Activated CD8-positive, alpha-beta T cell treated with anti-CD3 and anti-CD28 coated beads, Interleukin-2, amount 10 ng/mL, durations not matched to agents 7 days and 5 days (primary cell): ENCODE results near the gene EFCAB14. TPM values are rescaled to one million over a fixed set of nuclear protein-coding genes. Genes with fewer than 3 reads are reported as not detected.
"Not testable (repeated sequence)": the region's sequence is repeated elsewhere in the genome, so short reads cannot be mapped to it uniquely, and the experiment has no call there.

Experiments
- ATAC-seq: fragments of 150-1000 bp; cut with Tn5 transposase; one replicate; pipeline ENCODE4 v1.10.0; 2021; ENCODE audit warnings: moderate library complexity
- CTCF ChIA-PET: fragments of 350-600 bp; sonication (Branson Sonifier 250); formaldehyde crosslinking; loops from one replicate; lab custom pipeline; 2021; ENCODE audit warnings: antibody characterized with exemption; lab: Charles Lee
- POLR2A ChIA-PET: fragments of 350-600 bp; sonication (Branson Sonifier 250); formaldehyde crosslinking; loops from one replicate; lab custom pipeline; 2021; ENCODE audit warnings: antibody characterized with exemption; lab: Charles Lee
- DNase-seq: peaks from one replicate; pipeline ENCODE4 v3.0.0-alpha.2; 2020
- H3K27ac Mint-ChIP-seq: one replicate; pipeline ENCODE4 v1.8.0; 2021; ENCODE audit warnings: mild to moderate bottlenecking, mixed read lengths
- H3K27me3 Mint-ChIP-seq: one replicate; pipeline ENCODE4 v1.8.0; 2021; ENCODE audit warnings: low read depth, mixed read lengths
- H3K36me3 Mint-ChIP-seq: one replicate; pipeline ENCODE4 v1.8.0; 2021; ENCODE audit warnings: low read depth, mixed read lengths
- H3K4me1 Mint-ChIP-seq: one replicate; pipeline ENCODE4 v1.8.0; 2021; ENCODE audit warnings: low read depth, mixed read lengths
- H3K4me3 Mint-ChIP-seq: one replicate; pipeline ENCODE4 v1.8.0; 2021; ENCODE audit warnings: mild to moderate bottlenecking, mixed read lengths
- H3K9me3 Mint-ChIP-seq: one replicate; pipeline ENCODE4 v1.8.0; 2022; ENCODE audit warnings: mixed read lengths; ENCODE audit not compliant: insufficient read depth
- total RNA-seq, 2 experiments: library from RNA; stranded (reverse); gene quantifications; one replicate each; pipeline ENCODE4 v1.2.3, GENCODE V29; 2021

The EFCAB14 gene
- total RNA-seq, 2 experiments from 2014 or later = 81.4 to 85.1 TPM

DNA sequence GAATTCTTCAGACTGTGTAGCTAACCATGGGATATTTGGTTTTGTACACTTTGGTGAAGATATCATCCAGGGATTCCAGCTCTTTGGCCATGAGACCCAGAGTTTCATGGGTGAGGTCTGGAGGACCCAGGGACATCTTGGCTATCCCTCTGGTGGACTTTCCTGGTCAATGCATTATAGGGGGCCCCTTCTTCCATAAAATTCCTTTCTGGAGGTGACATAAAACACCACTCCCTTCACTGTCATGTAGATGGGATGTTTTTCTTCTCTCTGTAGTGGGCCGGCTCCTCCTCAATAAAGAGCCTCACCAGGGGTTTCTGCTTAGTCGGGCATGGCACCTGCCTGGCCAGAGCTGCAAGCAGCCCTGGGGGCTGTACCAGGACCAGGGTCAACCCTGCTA is 52.9 kb downstream of the EFCAB14 start:
- ChIA-PET CTCF (interaction anchor here (0.9 to 2.5 kb wide), 3 partner anchors 10 to 50 kb away, joined by 3 to 15 read pairs (median 3); no protein-coding TSS in a partner anchor), POLR2A (no interaction called here)
- H3K27ac Mint-ChIP-seq = no peak overlapping the region
- H3K4me1 Mint-ChIP-seq = peaks cover 15% of the 10 kb centered on the region
- H3K27me3 Mint-ChIP-seq = no peaks in the 10 kb centered on the region
- no peak for ATAC-seq
- H3K9me3 Mint-ChIP-seq = no peaks in the 10 kb centered on the region
- no peak overlapping the region for H3K4me3 Mint-ChIP-seq
- H3K36me3 Mint-ChIP-seq = peaks cover 21% of the 10 kb centered on the region
- no peak for DNase-seq

DNA sequence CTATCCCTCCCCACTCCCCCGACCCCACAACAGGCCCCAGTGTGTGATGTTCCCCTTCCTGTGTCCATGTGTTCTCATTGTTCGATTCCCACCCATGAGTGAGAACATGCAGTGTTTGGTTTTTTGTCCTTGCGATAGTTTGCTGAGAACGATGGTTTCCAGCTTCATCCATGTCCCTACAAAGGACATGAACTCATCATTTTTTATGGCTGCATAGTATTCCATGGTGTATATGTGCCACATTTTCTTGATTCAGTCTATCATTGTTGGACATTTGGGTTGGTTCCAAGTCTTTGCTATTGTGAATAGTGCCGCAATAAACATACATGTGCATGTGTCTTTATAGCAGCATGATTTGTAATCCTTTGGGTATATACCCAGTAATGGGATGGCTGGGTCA is 56.0 kb downstream of the EFCAB14 start:
- H3K9me3 Mint-ChIP-seq, H3K4me3 Mint-ChIP-seq, H3K27me3 Mint-ChIP-seq, H3K27ac Mint-ChIP-seq, DNase-seq, ATAC-seq, CTCF ChIA-PET, POLR2A ChIA-PET: not testable (repeated sequence)
- peaks cover 21% of the 10 kb centered on the region for H3K4me1 Mint-ChIP-seq
- peaks cover 27% of the 10 kb centered on the region for H3K36me3 Mint-ChIP-seq

DNA sequence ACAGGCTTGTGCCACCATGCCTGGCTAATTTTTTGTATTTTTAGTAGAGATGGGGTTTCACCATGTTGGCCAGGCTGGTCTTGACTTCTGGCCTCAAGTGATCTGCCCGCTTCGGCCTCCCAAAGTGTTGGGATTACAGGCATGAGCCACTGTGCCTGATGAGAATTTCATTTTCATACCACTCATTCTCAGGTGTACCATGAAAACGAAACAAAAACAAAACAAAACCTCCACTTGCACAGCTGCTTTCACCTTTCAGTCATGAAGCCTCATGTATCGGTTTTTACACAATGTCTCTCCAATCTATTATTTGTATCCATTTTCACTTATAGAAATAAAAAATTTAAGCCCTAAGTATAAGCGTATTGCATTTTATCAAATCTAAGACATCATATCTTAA is 58.8 kb downstream of the EFCAB14 start:
- H3K4me3 Mint-ChIP-seq, H3K27ac Mint-ChIP-seq, H3K9me3 Mint-ChIP-seq, H3K27me3 Mint-ChIP-seq, POLR2A ChIA-PET, ATAC-seq, H3K4me1 Mint-ChIP-seq, DNase-seq: not testable (repeated sequence)
- H3K36me3 Mint-ChIP-seq = peaks cover 45% of the 10 kb centered on the region
- CTCF ChIA-PET = interaction anchor here (1.1 kb wide), 1 partner anchor 111 kb away, joined by 3 read pairs; no protein-coding TSS in a partner anchor

DNA sequence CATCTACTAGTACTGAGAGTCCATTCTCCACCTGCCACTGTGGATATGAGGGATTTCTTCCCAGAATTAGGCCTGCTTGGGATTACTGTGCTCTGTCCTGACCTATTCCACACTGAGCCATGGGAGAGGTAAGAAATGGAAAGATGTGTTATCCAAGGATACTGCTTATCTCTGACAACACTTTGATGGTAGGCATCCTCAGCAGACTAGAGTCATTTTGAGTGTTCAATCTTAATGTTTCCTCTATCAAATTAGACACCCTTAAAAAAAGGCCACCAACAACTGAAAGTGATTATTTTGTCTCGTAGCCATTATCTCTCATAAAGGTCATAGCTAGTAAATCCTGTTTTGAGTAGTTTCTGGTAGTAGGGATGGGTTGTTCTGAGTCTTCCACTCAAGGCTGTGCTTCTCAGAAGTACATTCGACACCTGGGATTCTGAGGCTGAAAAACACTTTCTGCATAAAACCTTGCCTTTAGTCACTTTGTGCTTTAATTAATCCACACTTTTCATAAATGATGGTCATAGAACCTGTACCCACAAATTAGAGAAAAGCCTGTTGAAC is 59.5 kb downstream of the EFCAB14 start:
- DNase-seq (no peak), ATAC-seq (no peak)
- Mint-ChIP-seq H3K4me3 (no peak overlapping the region), H3K9me3 (peaks cover 6% of the 10 kb centered on the region), H3K36me3 (peaks cover 46% of the 10 kb centered on the region), H3K27ac (no peak overlapping the region), H3K27me3 (no peaks in the 10 kb centered on the region), H3K4me1 (peaks cover 10% of the 10 kb centered on the region)
- POLR2A ChIA-PET = no interaction called here
- CTCF ChIA-PET = interaction anchor here (1.1 kb wide), 1 partner anchor 110 kb away, joined by 3 read pairs; no protein-coding TSS in a partner anchor

DNA sequence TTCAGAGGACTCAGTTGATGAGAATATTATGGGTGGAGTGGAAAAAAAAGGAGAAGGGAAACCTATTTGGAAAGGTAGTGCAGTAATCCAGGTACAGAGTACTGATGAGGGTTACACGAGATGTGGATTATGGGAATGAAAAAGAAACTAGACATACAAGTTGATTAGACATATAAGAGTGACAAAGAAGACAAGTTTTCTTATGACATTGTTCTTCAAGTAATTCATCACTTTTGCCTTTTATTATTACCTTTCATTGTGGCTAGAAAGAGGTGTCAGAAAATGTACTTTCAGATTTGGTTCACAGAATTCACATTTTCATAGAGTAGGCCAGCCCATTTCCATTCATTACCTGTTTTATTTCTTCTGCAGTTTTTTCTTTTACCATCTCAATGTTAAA is 61.1 kb downstream of the EFCAB14 start:
- CTCF ChIA-PET = interaction anchor here (1.3 to 1.5 kb wide), 2 partner anchors 10 to 18 kb away, joined by 3 to 6 read pairs; partner anchors contain the start of gene ATPAF1

DNA sequence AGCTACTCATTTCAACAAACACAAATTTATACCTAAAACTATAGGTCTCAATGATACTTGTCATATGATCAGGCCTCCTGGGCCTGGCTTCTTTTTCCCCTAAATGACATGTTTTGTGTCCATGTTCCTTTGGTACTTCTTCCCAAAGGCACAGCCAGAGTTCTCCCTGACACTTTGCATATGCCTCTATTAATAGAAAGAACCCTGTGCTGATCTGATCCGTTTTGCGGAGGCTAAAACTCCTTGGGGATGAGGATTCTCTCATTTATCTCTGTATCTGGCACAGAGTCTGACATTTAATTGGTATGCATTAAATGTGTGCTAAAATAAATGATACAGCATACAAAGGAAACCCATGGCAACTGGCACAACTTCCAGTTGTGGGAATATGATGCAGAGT is 62.3 kb downstream of the EFCAB14 start:
- CTCF ChIA-PET = interaction anchor here (1.3 to 1.5 kb wide), 2 partner anchors 11 to 19 kb away, joined by 3 to 6 read pairs; partner anchors contain the start of gene ATPAF1
- Mint-ChIP-seq H3K27me3 (no peaks in the 10 kb centered on the region), H3K9me3 (peaks cover 6% of the 10 kb centered on the region), H3K27ac (no peak overlapping the region), H3K4me3 (no peak overlapping the region), H3K4me1 (peaks cover 10% of the 10 kb centered on the region), H3K36me3 (peaks cover 43% of the 10 kb centered on the region)
- DNase-seq = no peak
- POLR2A ChIA-PET = no interaction called here
- ATAC-seq = no peak

More for the DNA sequence above, 61.1 kb downstream of the EFCAB14 start:
- peaks cover 10% of the 10 kb centered on the region for H3K4me1 Mint-ChIP-seq
- peaks cover 38% of the 10 kb centered on the region for H3K36me3 Mint-ChIP-seq
- POLR2A ChIA-PET = no interaction called here
- no peaks in the 10 kb centered on the region for H3K27me3 Mint-ChIP-seq
- DNase-seq = no peak
- H3K9me3 Mint-ChIP-seq = peaks cover 6% of the 10 kb centered on the region
- no peak overlapping the region for H3K27ac Mint-ChIP-seq
- ATAC-seq = no peak
- no peak overlapping the region for H3K4me3 Mint-ChIP-seq

DNA sequence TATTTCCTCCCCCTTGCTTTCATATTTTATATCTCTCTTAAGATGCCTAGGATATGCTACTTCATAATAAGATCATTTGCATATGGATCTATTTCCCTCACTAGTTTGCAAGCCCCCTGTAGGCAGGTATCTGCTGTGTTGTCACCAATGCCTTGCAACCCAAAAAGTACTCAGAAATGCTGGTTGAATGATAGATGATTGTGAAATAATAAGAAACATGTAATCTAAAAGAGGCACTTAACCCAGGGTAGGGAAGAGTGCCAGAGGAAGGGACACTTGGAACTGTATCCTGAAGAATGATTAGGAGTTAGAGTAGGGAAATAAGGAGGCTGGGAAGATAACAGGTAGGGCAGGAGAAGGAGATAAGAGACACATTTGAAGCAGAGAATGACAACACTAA is 63.1 kb downstream of the EFCAB14 start:
- Mint-ChIP-seq H3K4me3 (no peak overlapping the region), H3K9me3 (peaks cover 6% of the 10 kb centered on the region), H3K27me3 (no peaks in the 10 kb centered on the region), H3K36me3 (peaks cover 47% of the 10 kb centered on the region), H3K4me1 (peaks cover 10% of the 10 kb centered on the region), H3K27ac (no peak overlapping the region)
- ChIA-PET POLR2A (no interaction called here), CTCF (no interaction called here)
- ATAC-seq (no peak), DNase-seq (no peak)

DNA sequence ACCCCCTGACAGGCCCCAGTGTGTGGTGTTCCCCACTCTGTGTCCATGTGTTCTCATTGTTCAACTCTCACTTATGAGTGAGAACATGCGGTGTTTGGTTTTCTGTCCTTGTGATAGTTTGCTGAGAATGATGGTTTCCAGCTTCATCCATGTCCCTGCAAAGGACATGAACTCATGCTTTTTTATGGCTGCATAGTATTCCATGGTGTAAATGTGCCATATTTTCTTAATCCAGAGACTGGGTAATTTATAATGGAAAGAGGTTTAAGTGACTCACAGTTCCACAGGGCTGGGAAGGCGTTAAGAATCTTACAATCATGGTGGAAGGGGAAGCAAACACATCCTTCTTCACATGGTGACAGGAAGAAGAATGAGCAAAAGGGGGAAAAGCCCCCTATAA is 64.2 kb downstream of the EFCAB14 start:
- H3K4me1 Mint-ChIP-seq, DNase-seq, H3K27ac Mint-ChIP-seq, CTCF ChIA-PET, H3K4me3 Mint-ChIP-seq, H3K9me3 Mint-ChIP-seq, H3K27me3 Mint-ChIP-seq, POLR2A ChIA-PET, ATAC-seq: not testable (repeated sequence)
- H3K36me3 Mint-ChIP-seq = peaks cover 57% of the 10 kb centered on the region

DNA sequence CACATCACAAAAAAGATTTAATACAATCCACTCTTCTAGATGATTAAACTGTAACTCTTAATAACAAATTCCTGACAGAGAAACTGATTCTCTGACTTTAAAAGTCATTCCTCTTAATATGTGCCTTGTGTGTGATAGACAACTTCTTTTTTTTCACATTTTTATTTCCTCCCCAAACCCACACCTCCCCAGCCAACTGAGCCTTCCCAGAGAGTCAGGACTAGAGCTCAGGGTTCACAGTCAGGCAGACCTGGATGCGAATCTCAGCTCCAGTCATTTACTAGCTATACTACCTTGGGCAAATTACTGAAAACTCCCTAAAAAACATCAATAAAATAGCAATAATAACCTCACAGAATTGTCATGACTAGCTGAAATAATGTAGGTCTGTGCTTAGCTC is 64.9 kb downstream of the EFCAB14 start:
- peaks cover 4% of the 10 kb centered on the region for H3K4me1 Mint-ChIP-seq
- H3K36me3 Mint-ChIP-seq = peaks cover 58% of the 10 kb centered on the region
- peaks cover 6% of the 10 kb centered on the region for H3K9me3 Mint-ChIP-seq
- H3K4me3 Mint-ChIP-seq = no peak overlapping the region
- ATAC-seq = no peak
- ChIA-PET POLR2A (interaction anchor here (1.4 kb wide), 1 partner anchor 31 kb away, joined by 3 read pairs; no protein-coding TSS in a partner anchor), CTCF (interaction anchor here (1.2 kb wide), 1 partner anchor 18 kb away, joined by 3 read pairs; no protein-coding TSS in a partner anchor)
- DNase-seq = no peak
- no peak overlapping the region for H3K27ac Mint-ChIP-seq
- no peaks in the 10 kb centered on the region for H3K27me3 Mint-ChIP-seq

DNA sequence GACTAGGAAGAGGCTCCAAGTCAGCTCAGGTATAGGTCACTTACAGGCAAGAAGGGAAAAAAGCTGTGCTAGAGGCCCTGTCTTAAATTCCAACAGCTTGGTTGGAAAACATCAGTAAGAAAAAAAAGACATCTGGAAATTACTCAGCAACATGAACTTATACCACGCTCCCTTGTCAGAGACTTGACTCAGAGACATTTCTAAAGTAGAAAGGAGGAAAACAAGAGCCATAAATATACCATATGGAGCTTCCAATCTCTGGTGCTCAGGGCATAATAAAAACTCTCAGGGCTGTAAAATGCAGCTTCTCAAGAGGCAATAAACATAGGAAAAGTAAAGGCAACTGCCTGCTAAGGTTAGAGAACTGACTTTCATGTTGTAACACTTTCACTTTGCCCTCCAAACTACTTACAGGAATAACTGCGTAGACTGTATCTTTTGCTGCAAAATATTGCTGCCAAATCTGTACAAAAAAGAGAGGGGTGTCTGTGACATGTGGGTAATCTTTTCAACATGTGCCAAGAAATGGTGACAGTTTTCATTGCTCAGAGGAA is 65.4 kb downstream of the EFCAB14 start:
- Mint-ChIP-seq H3K36me3 (peaks cover 59% of the 10 kb centered on the region), H3K27me3 (no peaks in the 10 kb centered on the region), H3K4me3 (no peak overlapping the region), H3K9me3 (peaks cover 6% of the 10 kb centered on the region), H3K27ac (no peak overlapping the region), H3K4me1 (peaks cover 4% of the 10 kb centered on the region)
- ChIA-PET CTCF (interaction anchor here (1.2 kb wide), 1 partner anchor 17 kb away, joined by 3 read pairs; no protein-coding TSS in a partner anchor), POLR2A (interaction anchor here (1.4 kb wide), 1 partner anchor 30 kb away, joined by 3 read pairs; no protein-coding TSS in a partner anchor)
- DNase-seq = no peak
- no peak for ATAC-seq

DNA sequence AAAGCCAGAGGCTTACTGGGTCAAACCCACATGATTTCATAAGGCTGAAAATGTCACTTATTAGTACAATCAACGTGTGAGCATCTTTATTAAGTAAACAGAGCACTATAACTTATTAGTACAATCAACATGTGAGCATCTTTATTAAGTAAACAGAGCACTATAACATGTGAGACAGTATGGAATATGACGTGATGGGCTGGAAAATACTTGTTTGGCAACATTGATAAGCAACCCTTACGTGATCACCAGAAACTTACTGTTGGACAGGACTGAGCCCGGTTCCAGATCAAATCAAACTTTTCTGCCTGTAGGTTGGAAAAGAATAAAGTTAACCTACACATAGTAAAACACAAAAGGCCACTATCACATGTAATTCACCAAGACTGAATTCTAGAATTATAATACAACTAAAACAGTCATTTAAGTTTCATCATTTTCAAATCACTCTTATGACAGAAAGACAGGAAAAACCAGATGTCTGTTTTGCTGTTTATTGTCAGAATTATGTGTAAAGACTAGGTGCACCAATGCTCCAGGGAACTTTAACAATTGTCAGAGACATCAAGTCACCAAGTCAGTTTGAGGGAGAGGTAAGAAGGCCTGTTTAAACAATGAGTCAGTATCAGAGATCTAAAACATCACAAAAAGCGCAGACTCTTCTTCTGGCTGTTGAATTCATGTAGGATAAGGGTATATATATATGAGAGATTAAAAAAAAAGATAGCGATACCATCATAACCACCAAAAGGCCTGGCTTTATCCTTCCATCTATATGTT is 66.4 kb downstream of the EFCAB14 start:
- Mint-ChIP-seq H3K4me3 (no peak overlapping the region), H3K27me3 (no peaks in the 10 kb centered on the region), H3K36me3 (peaks cover 59% of the 10 kb centered on the region), H3K9me3 (peaks cover 6% of the 10 kb centered on the region), H3K27ac (no peak overlapping the region), H3K4me1 (peaks cover 2% of the 10 kb centered on the region)
- ATAC-seq (no peak), DNase-seq (no peak)
- CTCF ChIA-PET = no interaction called here
- POLR2A ChIA-PET = interaction anchor here (1.4 kb wide), 1 partner anchor 29 kb away, joined by 3 read pairs; no protein-coding TSS in a partner anchor
